GM19240 (cell line): ENCODE data around the gene FFAR3.
"Not testable (repeated sequence)": the region's sequence is repeated elsewhere in the genome, so short reads cannot be mapped to it uniquely, and the experiment has no call there.

Source experiments
- DNase-seq: peaks from one replicate; pipeline ENCODE4 v3.0.0; 2011; ENCODE audit warnings: low spot score; ENCODE audit not compliant: insufficient read length

FFAR3 gene

GRCh38 chr19:35399948-35400772, 41.9 kb downstream of the FFAR3 start:
- DNase-seq: no peak

DNA sequence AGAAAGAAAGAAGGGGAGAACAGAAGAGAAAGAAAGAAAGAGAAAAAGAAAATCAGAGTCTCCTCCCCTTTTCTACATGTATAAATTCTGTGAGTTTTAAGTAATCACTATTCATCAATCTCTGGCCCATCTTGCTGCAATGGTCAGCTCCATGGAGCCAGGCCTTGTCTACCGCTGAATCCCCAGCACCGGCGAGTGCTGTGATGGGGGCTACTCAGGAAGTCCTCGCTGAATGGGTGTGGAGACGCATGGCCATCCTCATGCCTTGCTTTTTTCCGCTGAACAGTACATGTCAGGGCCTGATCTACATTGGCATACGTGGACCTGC, 42.5 kb downstream of the FFAR3 start:
- no peak for DNase-seq

DNA sequence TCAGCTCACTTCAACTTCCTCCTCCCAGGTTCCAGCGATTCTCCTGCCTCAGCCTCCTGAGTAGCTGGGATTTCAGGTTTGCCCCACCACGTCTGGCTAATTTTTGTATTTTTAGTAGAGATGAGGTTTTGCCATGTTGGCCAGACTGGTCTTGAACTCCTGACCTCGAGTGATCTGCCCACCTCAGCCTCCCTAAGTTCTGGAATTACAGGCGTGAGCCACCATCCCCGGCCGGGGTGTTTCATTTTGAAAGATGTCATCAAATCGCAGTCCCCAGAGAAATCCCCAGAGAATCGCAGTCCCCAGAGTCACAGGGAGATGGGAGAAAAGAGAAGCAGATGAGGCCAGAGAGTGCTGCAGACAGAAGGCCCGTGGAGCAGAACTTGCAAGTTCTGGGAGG, 43.2 kb downstream of the FFAR3 start:
- not testable (repeated sequence) for DNase-seq

DNA sequence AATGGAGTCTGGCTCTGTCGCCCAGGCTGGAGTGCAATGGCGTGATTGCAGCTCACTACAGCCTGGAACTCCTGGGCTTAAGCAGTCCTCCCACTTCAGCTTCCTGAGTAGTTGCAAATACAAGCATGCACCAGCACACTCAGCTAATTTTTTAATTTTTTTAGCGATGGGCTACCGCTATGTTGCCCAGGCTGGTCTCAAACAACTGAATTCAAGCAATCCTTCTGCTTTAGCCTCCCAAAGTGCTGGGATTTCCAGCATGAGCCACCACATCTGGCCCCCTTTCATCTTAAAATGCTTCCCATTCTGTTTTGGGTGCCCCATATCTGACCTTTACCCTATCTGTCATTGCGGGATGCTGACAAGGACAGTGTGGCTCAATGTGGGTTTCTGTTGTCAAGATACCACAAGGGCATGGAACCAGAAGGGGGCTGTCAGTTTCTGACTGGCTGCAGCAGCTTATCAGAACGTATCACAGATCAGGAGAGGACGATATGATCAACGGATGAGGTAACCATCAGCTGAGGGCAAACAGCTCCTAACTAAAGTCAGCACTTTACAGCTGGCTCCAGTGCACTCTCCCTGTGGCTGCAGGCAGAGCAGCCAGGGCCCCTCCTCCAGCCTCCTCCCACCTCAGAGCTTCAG, 45.0 kb downstream of the FFAR3 start:
- no peak for DNase-seq

DNA sequence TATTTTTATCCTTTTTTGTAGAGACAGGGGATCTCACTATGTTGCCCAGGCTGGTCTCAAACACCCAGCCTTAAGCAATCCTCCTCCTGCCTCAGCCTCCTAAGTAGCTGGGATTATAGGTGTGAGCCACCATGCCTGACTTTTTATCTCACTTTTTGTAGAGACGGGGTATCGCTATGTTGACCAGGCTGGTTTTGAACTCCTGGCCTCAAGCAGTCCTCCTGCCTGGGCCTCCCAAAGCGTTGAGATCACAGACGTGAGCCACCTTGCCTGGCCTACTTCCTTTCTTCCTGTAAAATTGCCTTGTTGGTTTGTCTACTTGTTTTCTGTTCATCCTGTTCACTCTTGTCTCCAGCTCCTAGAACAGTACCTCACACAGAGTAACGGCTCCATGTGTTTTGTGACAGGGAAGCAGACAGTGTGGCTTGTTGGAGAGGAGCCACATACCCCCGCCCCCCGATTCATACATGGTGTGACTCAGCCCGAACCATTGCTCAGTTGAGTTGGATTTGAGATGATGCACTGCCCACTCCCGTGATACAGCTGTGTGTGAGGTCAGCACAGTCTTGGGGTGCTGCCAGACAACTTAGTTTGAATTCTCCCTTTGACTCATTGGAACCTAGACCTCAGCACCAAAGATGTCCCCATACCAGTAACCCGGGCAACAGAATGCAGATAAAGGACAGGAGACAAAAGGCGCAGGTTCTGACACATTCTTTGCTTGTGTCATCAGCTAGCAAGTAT, 46.8 kb downstream of the FFAR3 start:
- no peak for DNase-seq

GRCh38 chr19:35407619-35408018, 49.4 kb downstream of the FFAR3 start:
- DNase-seq: no peak

GRCh38 chr19:35408284-35409171, 50.3 kb downstream of the FFAR3 start:
- no peak for DNase-seq

DNA sequence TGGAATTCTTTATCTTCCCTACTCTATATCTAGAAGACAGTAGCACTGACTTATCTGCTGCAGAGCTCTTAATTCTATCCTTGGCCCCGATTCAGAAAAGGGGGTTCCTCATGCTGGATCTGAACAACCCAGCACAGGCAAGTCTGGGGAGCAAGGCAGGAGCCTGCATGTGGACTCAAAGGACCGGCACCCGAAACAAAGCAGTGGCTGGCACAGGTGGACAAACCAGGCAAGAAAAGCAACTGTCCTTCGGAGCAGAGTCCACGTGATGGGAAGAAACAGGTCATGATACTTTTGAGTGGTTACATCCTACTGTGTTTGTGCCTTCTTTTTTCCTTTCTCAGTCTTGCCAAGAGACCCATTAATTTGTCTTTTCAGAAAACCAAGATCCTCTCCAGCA, 50.9 kb downstream of the FFAR3 start:
- DNase-seq: no peak
